ENCODE results near the gene DELE1.

GRCh38 chr5:141957367-141957996 lies 33.8 kb downstream of the DELE1 start:
- TF ChIP-seq ATF3 (IDR thresholded peaks at IDR 0.05): no peak
- TF ChIP-seq CTCF (IDR thresholded peaks at IDR 0.05; ENCODE audit: low read depth, low read length, missing input control): no peak
- no peak for TF ChIP-seq MAX (IDR thresholded peaks at IDR 0.05)
- TF ChIP-seq YY1 (IDR thresholded peaks at IDR 0.05): no peak
- no peak for TF ChIP-seq REST (IDR thresholded peaks at IDR 0.05)
- no peak for TF ChIP-seq JUND (IDR thresholded peaks at IDR 0.05)
- TF ChIP-seq HNF4A (conservative IDR thresholded peaks at IDR 0.05): no peak
- no peak for TF ChIP-seq TAF1 (conservative IDR thresholded peaks at IDR 0.05)

Measured in liver (tissue), 3 donors.